Skin of body (tissue), 2 donors: ENCODE data around the gene CXXC5. TPM values are rescaled to one million over a fixed set of nuclear protein-coding genes. Genes with fewer than 3 reads are reported as not detected.

Experiments
- DNase-seq: peaks from one replicate; lab custom pipeline; 2025; lab: John Stamatoyannopoulos, UW
- total RNA-seq: library from RNA; depleted of rRNA; stranded (reverse); fragments of >200 nt; gene quantifications from one replicate; pipeline ENCODE4 v1.2.3, GENCODE V29; 2014

The CXXC5 gene
- total RNA-seq, 1 donor from 2014 or later: 29.4 TPM

DNA sequence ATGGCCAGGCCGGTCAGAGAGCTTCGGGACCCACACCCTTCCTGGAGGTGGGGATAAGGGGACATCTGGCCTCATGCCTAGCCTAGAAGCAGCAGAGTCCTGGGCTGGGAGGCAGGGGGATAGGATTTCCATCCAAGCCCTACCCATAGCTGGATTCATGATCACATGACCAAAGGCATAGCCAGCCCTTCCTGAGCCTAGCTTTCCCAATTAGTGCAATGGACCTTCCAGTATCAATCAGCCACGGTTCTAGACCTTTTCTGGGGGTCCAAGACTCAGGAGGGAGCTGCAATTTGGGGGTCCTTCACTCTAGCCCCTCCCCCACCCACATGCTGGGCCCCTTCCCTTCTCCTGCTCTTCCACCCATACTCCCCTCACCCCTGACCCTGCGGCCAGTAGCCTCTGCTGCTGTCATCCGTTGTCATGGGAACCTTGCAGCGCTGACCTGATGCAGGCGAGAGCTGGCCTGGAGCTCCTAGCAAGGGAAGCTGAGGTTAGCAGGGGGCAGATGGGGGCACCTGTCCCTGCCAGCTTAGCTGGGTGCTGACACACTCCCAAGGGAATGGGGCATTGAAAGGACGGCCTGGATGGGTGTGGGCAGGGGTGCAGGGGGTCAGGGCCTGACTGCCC, 44.6 kb downstream of the CXXC5 start:
- DNase-seq: no peak

DNA sequence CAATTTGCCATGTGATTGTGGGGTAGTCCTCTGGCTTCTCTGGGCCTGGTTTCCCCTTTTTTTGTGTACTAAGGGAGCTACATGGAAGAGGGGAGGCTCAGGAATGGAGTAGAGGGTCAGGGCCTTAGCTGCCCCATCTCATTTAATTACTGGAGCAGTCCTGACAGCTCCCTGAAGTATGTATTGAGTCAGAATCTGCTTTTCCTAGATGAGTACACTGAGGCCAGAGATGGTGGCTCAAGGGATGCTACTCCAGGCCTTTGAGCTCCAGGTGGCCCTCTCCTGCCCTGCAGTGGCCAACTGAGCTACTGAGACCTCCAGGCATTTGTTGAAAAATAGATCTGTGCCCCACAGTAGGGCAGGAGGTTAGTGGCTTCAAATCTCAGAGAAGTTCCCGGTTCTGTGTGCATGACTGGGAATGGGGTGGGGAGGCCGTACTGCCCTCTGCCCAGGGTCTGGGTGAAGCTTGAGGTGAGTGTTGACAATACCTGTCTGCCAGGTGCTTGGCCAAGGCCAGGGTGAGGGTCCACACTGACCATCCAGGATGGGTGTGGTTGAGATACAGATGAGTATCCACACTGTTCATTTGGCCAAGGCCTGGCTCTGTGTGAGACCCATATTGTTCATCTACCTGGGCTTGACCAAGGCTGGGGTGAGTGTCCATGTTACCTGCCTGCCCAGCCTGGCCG, 45.7 kb downstream of the CXXC5 start:
- no peak for DNase-seq

DNA sequence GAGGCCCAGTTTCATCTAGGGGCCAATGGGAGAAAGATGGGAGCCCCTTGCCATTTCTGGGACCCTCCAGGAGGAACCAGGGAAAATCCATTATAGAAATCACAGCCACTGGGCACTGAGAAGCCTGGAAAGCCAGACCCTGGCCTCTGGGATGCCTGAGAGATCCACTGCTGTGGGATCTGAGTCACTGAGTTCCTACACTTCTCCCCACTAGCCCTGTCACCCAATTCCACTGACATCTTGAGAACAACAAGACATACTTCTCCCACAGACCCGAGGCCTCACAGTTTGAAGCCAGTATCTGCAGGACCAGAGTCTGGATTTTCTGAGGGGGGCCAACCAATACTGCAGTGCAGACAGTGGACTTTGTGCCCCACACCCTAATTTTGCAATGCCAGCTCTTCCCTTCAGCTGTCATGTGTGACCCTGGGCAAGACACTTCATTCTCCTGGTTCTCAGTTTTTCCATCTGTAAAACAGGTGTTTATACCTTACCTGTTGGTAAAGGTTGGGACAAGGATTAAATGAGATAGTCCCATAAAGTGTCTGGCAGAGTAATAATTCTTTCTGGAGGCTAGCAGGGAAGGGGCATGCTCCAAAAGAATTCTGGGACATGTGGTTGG, 46.5 kb downstream of the CXXC5 start:
- no peak for DNase-seq

DNA sequence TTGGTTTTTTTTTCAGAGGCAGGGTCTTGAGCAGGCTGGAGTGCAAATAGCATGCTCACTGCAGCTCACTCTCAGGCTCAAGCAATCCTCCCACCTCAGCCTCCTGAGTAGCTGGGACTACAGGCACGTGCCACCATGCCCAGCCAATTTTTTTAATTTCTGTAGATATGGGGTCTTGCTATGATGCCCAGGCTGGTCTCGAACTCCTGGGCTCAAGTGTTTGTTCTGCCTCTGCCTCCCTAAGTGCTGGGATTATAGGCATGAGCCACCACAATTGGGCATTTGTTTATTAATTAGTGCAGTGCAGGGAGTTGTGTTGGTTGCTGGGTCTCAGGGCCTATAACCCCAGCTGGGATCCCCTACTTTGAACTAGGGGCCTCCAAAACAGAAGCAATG, 47.0 kb downstream of the CXXC5 start:
- DNase-seq: no peak

DNA sequence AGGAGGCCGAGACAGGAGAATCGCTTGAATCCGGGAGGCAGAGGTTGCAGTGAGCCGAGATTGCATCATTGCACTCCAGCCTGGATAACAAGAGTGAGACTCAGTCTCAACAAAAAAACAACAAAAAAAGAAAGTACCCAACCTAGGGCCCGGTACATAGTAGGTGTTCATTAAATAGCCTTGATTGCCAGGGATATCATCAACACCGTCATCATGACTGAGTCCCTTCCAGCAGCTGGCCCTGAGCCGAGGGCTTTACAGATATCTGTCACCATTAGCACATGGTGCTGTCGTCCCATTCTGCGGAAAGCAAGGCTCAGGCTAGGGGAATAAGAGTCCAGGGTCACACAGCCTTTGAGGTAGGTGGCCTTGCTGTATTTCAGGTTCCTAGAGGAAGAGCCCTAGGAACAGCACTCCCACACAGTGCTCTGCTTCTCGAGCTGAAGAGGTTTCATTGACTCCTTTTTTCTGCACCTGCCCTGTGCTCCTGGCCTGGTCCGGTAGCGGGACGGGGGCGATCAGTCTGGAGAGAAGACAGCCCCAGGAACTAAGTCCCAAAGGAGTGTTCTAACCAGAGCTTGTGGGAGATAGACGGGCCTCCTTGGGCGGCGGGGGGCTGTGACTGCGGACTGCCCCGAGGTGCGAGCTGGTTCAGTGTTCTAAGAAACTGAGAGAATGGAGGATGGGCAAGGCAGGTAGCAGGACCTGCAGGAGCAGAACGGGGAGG, 48.2 kb downstream of the CXXC5 start:
- DNase-seq: no peak

DNA sequence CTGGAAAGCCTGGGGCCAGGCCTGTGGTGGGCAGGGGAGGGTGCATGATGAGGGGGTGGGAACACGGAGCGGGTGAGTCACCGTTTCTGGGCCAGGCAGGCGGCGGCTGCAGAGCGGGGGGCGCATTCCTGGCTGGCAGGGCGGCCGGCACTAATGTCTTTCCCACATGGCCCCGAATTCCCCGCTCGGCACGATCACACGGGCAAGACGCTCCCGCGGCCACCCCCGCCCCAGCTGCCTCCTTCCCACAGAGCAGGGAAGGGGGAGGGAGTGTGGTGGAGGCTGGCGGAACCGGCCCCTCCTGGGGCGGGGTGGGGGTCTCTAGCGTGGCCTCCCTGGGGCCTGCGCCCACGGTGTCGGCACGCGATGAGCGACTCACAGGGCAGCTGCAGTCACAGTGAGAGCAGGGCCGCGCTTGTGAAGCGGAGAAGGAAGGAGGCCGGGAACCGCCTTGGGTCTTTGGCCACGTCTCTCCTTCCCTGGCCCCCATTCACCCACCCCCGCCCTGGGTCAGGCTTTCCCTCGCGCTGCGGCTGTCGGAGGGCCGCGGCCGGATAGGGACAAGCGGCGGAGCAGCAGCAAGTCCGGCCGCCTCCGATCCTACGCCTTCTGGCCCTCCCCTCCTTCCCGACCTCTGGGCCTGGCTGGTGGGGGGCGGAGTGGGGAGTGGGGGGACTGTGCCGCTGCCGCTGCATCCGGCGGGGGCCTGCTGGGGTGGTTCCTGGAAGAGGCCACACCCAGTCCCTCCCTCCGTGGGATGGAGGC, 48.9 kb downstream of the CXXC5 start:
- DNase-seq: peak; percentile 86

DNA sequence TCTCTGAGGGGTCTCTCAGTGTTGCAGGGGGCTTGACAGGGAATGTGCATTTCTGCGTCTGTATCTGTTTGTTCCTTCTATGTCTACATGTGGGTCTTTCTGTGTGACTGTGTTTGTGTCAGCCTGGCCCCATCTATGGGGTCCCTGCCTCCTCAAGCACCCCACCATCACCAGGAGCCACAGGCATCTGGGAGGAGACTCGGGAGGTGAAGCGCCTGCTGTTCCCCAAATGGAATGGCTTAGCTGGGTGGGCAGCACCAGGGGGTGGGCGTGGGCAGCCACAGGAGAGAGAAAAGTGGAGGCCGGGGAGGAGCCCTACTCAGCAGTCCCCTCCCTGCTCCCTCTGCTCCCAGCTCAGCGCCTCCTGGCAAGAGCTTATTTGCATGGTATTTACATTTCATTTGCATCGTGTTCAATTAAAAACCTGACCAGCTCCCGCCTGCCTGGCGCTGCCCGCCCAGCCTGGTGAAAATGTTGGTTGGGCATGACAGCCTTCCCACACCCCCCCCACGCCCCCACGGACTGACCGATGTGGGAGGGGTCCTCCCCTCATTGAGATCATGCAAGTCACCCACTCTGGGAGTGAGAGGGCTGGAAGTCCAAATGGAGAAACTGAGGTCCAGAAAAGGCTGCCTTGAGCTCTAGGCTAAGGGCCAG, 50.5 kb downstream of the CXXC5 start:
- DNase-seq: peak; percentile 89

DNA sequence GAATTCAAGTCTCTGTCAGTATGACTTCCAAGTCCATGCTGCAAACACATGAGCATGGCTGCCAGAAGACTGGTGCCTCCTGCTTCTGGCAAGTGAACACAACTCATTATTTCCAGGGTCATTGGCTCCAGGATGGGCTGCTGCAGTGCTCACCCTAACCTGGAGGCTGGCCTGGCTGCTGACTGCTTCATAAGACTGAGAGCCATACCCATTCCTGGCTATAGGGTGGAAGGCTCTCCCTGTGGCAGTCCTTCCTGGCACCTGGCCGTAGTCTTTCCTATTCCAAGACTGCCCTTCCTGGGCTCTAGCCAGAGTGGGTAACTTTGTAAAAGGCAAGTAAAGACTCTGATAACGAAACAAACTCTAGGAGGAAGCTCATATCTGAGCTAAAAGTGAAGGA, 51.2 kb downstream of the CXXC5 start:
- DNase-seq: no peak

DNA sequence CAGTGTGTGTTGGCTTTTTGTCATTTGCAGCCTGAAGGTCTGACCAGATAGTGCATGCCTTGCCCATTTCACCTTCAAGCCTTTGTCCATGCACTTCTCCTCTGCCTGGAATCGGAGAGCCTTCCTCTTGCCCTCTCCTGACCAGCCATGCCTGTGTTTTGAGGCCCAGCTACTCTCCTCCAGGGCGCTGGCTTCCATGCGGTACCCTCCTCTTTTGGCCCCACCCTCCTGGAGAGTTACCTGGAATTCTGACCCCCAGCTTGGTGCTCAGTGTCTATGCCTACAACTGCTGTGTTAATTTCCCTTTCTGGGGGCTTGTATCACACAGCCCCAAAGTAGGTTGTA, 52.5 kb downstream of the CXXC5 start:
- DNase-seq: no peak

DNA sequence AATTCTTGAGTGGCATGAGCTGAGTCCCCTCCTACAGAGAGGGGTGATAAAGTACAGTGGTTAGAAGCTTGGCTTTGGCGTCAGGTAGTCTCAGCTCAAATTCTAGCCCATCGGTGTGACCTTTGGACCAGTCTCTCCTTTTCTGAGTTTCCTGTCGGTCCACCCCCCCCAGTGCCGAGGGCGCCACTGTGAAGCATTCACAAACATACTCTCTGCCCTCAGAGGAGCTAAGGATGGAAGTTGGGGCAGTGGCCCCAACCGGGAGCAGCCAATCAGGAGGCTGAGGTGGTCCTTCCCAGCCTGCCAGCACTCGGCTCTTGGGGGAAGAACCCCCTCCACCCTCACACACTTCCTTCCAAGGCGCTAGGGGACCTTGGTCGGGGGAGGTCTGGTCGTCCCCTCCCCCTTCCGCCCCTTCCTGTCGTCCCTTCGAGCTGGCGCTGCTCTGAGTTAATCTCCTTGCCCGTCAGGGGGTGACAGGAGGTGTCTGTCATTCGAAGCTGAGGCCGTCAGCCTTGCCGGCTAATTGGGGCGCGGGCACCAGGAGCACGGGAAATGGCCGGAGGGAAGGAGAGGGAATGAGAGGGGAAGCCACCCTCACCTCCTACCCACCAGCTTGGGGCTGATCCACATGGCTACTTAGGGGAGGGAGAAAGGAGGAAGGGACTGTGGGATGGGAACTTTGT, 53.0 kb downstream of the CXXC5 start:
- DNase-seq: no peak

DNA sequence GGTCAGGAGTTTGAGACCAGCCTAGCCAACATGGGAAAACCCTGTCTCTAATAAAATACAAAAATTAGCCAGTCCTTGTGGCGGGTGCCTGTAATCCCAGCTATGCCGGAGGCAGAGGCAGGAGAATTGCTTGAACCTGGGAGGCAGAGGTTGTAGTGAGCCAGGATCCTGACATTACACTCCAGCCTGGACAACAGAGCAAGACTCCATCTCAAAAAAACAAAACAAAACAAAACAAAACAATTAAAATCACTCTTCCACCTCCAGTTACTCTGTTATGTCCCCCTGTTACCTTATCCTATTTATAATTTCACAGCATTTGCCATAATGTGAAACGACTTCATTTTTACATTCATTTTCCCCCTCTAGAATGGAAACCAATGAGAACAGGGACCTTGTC, 54.4 kb downstream of the CXXC5 start:
- DNase-seq: no peak

DNA sequence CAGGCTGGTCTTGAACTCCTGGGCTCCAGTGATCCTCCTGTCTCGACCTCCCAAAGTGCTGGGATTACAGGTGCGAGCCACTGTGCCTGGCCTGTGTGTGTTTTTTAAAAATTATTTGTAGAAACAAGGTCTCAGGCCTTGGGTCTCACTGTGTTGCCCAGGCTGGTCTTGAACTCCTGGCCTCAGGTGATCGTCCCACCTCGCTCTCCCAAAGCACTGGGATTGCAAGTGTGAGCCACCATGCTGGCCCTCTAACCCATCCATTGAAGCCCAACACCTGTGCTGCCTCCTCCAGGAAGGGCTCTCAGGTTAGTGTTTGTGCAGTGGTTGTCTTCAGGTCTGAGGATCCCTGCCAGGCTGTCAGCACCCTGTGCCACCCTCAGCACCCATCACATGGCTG, 56.6 kb downstream of the CXXC5 start:
- DNase-seq: no peak

DNA sequence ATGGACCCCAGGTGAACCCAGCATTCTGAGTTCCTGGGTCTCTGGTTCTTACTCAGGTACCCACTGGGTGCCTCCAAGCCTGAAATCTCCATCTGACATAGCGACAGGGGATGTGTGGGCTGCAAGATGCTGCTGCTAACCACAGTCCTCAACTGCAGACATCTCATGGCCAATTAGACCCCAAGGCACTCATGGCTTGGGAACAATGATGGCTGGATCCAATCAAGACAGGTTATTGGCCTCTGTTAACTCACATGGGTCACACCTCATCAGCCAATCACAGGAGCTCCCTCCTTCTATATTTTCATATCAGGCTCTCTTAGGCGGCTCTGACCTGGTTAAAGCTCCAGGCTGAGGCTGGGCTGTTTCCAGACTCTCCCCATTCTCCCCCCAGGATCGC, 57.0 kb downstream of the CXXC5 start:
- DNase-seq: no peak

DNA sequence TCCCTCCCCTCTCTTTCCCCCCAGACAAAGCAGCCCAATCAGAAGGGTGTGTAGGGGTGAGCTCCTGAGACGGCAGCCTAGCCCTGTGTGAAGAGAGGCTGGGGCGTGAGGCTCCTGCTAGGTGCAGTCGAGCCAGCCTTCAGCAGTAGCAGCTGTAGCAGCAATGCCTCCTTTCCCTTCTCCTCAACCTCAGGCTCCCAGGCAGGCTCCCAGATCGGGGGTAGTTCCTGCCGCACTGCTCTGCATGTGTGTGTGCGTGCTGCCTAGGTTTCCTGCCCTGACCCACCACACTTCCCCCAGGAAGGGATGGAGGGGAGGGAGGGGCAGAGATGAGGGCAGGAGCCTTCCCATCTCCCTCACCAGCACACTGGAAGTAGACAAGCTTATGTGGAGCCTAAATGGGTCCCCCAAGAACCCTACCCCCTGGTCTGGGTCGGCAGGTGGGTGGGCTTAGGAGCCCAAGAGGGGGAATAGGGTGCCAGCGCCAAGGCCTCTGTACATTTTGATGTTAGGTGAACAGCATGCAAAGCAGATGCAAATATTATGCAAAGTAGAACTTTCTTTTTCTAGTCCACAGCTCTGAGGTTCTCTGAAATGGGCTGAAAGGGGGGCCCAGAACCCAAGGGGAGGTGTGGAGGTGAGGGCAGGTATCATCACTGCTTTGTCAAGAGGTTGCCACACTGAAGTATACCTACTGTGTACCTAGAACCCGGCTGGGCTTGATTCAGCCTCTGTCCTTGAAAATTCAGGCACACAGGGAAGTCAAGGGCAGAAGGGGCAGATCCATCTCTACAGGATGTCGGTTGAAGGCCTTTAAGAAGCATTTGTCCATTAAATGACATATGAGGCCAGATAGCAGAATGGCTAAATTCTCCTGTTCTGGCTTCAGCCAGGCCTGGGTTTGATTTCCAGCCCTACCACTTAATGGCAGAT, 57.8 kb downstream of the CXXC5 start:
- no peak for DNase-seq

DNA sequence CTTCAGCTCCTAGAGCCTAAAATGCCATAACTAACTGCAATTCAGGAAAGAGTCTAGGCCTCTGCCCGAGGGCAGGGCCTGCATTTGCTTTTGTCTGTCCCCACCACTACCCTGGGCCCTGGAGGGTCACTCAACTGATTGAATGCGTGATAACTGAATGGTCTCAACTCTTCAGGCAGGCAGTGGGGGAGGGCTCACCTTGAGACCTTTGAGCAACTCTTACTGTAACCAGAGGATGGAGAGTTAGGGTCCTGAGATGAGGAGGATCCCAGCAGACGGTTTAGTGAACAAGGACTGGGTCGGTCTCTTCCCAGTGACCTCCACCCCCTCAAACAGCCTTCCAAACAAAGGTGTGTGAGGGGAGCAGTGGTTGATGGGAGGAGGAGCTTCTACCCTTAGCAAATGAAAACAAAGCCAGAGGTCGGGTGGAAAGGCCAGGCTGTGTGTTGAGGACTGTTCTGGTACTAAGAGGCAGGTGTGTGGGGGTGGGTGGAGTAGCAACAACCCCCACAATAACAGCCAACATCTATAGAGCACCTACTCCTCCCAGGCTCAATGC, 59.4 kb downstream of the CXXC5 start:
- DNase-seq: no peak

DNA sequence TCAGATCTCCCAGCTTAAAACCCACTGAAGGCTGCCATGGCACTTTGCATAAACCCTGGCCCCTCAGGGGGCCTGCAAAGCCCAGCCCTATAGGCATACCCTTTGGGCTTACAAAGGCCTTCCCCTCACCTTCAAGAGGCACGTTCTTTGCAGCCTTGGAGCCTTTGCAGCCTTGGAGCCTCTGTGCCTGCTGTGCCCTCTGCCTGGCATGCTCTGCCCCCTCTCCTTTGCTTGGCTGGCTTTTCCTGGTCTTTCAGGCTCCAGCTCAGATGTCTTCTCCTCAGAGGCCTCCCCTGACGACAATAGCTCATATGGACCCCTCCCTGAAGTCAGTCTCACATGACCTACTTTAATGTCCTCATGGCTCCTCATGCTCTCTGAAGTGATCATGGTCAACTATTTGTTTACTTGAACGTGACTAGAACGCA, 60.3 kb downstream of the CXXC5 start:
- DNase-seq: no peak

DNA sequence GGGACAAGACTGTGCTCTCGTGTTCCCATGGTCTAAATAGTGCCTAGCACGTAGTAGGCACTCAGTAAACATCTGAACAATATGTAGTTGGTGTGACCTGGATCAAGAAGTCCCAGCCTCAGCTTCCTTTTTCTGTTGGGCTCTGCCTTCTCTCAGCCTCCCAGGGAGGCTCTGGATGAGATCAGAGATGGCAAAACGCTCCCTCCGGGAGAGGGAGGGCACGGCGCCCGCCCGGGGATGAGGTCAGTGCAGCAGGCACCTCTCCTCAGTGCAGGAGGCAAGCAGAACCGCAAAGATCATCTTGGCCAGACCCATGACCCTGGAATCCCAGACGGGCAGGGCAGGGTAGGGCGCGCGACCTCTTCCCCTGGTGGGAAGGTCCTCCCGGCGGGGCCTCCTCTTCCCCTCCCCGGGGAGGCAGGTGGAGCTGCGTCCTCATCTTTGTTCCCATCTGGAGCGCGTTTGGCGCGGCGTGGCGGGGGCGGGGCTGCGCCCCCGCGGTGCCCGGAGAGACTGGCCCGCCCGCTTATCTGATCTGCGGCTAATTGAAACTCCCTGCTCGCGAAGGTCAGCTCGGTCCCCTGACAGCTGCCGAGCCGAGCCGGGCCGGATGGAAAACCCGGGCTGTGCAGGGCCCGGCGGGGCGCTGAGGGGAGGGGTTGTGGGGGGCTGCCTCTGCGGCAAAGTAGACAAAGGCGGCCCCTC, 60.9 kb downstream of the CXXC5 start:
- no peak for DNase-seq

DNA sequence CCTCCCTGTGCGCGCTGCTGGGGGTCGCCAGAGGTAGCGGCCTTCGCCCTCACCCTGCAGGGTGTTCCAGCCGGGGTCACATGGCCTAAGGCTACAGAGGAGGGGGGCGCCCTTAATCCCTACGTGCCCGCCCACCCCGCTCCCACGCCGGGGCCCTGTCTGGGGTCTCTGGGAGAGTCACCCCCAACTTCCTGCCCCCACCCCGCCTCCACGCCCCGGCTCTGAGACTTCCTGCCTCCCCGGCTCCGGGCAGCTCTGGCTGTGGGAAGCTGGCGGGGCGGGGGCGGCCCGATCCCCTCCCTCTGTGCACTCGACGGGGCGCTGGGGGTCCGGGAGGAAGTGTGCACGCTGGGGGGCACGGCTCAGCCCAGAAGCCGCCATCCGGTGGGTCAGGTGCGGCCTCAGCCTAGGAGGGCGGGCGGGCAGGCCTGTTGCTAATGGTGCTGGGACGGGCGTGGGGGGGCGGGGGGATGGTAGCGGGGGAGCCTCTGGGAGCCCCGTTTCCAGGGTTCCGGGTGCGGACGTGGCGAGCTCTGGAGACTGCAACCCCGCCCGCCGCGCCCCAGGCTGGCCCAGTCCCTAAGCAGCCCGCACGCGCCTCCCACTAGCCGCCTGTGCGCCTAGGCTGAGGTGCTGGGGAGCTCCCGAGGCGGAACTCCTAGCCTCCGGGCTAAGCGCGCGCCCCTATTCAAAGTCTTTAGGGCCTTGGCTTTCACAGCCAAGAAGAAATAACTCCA, 61.6 kb downstream of the CXXC5 start:
- peak; percentile 44 for DNase-seq
